Astrocyte (in vitro differentiated cells and primary cell): ENCODE measurements around the gene SEH1L.

Experiments
- CTCF ChIP-seq: IDR thresholded peaks from 2 replicates; pipeline ENCODE4 v1.5.1; 2011; ENCODE audit warnings: low read depth, mild to moderate bottlenecking, inconsistent platforms, low read length, moderate library complexity; ENCODE audit not compliant: insufficient read depth
- EZH2 ChIP-seq: IDR thresholded peaks from 2 replicates; pipeline ENCODE4 v1.6.1; 2012; ENCODE audit warnings: mild to moderate bottlenecking, low read length, inconsistent platforms; ENCODE audit not compliant: insufficient read depth

GRCh38 chr18:12944709-12945108, 3.1 kb upstream of the SEH1L start:
- no peak for TF ChIP-seq EZH2
- no peak for TF ChIP-seq CTCF
